Loucy (cell line): ENCODE results near the gene LHX6.

ENCODE experiments used
- H2AFZ ChIP-seq: fragments of 200-600 bp; sonication (generic); 2 replicates; pipeline ENCODE4 v1.6.0; 2016; ENCODE audit warnings: antibody characterized with exemption, mild to moderate bottlenecking, low read length, moderate library complexity
- H3F3A ChIP-seq: fragments of 200-600 bp; 2 replicates; pipeline ENCODE4 v1.6.0; 2016; ENCODE audit warnings: antibody characterized with exemption, low read depth, mild to moderate bottlenecking
- H3K27me3 ChIP-seq: fragments of 200-600 bp; sonication (generic); 2 replicates; pipeline ENCODE4 v1.6.1; 2014; ENCODE audit warnings: low read length, mild to moderate bottlenecking; ENCODE audit not compliant: insufficient read depth, poor library complexity, severe bottlenecking
- H3K36me3 ChIP-seq: fragments of 200-600 bp; sonication (generic); 2 replicates; pipeline ENCODE4 v1.6.1; 2016; ENCODE audit warnings: low read length; ENCODE audit not compliant: insufficient read depth
- H3K4me1 ChIP-seq: fragments of 200-600 bp; sonication (generic); 2 replicates; pipeline ENCODE4 v1.5.1; 2014; ENCODE audit warnings: low read length, mild to moderate bottlenecking; ENCODE audit not compliant: insufficient read depth, poor library complexity, severe bottlenecking
- H3K4me2 ChIP-seq: fragments of 200-600 bp; sonication (generic); 2 replicates; pipeline ENCODE4 v1.6.0; 2014; ENCODE audit warnings: antibody characterized with exemption, low read length, low read depth, mild to moderate bottlenecking; ENCODE audit not compliant: poor library complexity, severe bottlenecking
- H3K4me3 ChIP-seq: fragments of 200-600 bp; sonication (generic); 2 replicates; pipeline ENCODE4 v1.5.1; 2014; ENCODE audit warnings: low read length, mild to moderate bottlenecking, mixed read lengths; ENCODE audit not compliant: poor library complexity, severe bottlenecking
- H3K79me2 ChIP-seq: fragments of 200-600 bp; sonication (generic); 2 replicates; pipeline ENCODE4 v1.6.1; 2014; ENCODE audit warnings: low read length; ENCODE audit not compliant: insufficient read depth
- H3K9ac ChIP-seq: fragments of 200-600 bp; sonication (generic); 2 replicates; pipeline ENCODE4 v1.6.0; 2014; ENCODE audit warnings: mild to moderate bottlenecking, low read depth, low read length, moderate library complexity; ENCODE audit not compliant: poor library complexity, severe bottlenecking
- H3K9me2 ChIP-seq: fragments of 200-600 bp; sonication (generic); replicated peaks from 2 replicates; pipeline ENCODE4 v1.6.1; 2016; ENCODE audit warnings: low read depth, low read length, mixed read lengths
- H3K9me3 ChIP-seq: fragments of 200-600 bp; sonication (generic); 2 replicates; pipeline ENCODE4 v1.6.1; 2014; ENCODE audit warnings: mild to moderate bottlenecking, antibody characterized with exemption, low read length, low read depth; ENCODE audit not compliant: insufficient read depth
- H4K20me1 ChIP-seq: fragments of 200-600 bp; sonication (generic); 2 replicates; pipeline ENCODE4 v1.6.0; 2014; ENCODE audit warnings: antibody characterized with exemption, low read length, mild to moderate bottlenecking; ENCODE audit not compliant: insufficient read depth, poor library complexity, severe bottlenecking
- EZH2phosphoT487 ChIP-seq: fragments of 200-600 bp; IDR thresholded peaks from 2 replicates; pipeline ENCODE4 v1.6.1; 2018; ENCODE audit warnings: antibody characterized with exemption, mild to moderate bottlenecking, moderate library complexity, borderline replicate concordance
- TF ChIP-seq, protein P1 (sequence below): fragments of 200-600 bp; sonication (generic); conservative IDR thresholded peaks from 2 replicates; pipeline ENCODE4 v1.5.1; 2014; ENCODE audit warnings: mild to moderate bottlenecking, antibody characterized with exemption, low read length

LHX6 gene

DNA sequence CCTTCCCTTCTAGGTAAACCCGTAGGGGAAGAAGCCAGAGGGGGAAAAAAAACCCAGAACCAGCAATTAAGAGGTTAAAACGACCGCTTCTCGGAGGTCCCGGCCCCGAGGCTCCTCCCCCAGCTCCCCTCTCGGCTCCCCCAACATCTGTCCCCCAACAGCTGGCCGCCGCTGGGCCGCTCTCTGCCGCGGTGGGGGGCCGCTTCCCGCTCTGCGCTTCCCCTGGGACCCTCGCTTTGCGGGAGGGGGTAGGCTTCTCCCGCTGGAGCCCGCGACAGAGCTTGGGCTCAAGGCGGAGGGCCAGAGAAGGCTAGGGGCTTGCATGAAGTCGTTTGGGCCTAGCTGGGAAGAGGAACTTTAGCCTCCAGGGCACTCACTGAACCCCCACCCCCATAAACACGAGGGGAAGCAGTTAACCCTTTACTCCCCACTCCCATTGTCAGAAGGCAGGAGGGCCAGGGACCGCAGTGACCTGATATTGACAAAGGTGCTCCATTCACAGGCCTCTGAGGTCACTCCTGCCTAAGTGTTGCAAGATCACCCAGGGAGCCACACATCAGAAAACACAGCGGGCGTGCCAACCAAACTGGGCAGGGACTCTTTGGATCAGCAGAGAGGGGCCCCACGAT lies 7.5 kb downstream of the LHX6 start:
- no peaks in the 10 kb centered on the region for H3K9me3 ChIP-seq
- TF ChIP-seq EZH2phosphoT487, result no peak
- TF ChIP-seq, protein P1, sequence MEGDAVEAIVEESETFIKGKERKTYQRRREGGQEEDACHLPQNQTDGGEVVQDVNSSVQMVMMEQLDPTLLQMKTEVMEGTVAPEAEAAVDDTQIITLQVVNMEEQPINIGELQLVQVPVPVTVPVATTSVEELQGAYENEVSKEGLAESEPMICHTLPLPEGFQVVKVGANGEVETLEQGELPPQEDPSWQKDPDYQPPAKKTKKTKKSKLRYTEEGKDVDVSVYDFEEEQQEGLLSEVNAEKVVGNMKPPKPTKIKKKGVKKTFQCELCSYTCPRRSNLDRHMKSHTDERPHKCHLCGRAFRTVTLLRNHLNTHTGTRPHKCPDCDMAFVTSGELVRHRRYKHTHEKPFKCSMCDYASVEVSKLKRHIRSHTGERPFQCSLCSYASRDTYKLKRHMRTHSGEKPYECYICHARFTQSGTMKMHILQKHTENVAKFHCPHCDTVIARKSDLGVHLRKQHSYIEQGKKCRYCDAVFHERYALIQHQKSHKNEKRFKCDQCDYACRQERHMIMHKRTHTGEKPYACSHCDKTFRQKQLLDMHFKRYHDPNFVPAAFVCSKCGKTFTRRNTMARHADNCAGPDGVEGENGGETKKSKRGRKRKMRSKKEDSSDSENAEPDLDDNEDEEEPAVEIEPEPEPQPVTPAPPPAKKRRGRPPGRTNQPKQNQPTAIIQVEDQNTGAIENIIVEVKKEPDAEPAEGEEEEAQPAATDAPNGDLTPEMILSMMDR, result no peak
- no peak overlapping the region for H3K4me3 ChIP-seq
- H3K4me2 ChIP-seq, result no peak overlapping the region
- H3K4me1 ChIP-seq, result peaks cover 14% of the 10 kb centered on the region
- no peaks in the 10 kb centered on the region for H3K79me2 ChIP-seq
- no peak overlapping the region for H2AFZ ChIP-seq
- H3K9me2 ChIP-seq, result no peaks in the 10 kb centered on the region
- H3K9ac ChIP-seq, result no peak overlapping the region
- no peaks in the 10 kb centered on the region for H3F3A ChIP-seq
- no peaks in the 10 kb centered on the region for H3K27me3 ChIP-seq
- H4K20me1 ChIP-seq, result no peaks in the 10 kb centered on the region
- no peaks in the 10 kb centered on the region for H3K36me3 ChIP-seq

DNA sequence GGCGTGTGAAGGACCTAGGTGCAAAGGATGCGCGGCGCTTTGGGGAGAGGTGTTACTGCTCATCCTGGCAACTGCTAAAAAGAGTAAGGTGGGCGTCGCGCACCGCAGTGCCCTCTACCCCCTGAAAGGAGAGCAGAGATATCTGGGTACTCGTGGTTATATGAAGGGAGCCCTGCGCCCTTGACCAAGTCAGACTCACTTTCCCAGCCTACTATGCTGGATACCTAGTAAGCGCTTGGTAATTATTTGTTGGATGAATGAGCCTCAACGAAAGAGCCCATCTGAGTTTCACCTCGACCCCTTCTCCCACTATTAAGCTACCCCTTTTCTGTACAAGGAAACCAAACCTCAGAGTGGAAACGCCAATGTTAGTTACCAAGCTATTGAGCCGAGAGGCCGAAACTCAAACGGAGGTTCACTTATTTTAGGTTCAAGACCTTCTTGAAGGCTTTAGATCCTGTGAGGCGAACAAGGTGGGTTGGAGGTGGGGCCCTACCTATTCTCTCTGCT lies 8.0 kb downstream of the LHX6 start:
- H3K9me2 ChIP-seq, result no peaks in the 10 kb centered on the region
- TF ChIP-seq, protein P1, result no peak
- TF ChIP-seq EZH2phosphoT487, result no peak
- no peaks in the 10 kb centered on the region for H3F3A ChIP-seq
- H3K4me2 ChIP-seq, result no peak overlapping the region
- H4K20me1 ChIP-seq, result no peaks in the 10 kb centered on the region
- H3K27me3 ChIP-seq, result no peaks in the 10 kb centered on the region
- H3K4me1 ChIP-seq, result peaks cover 14% of the 10 kb centered on the region
- H3K9me3 ChIP-seq, result no peaks in the 10 kb centered on the region
- H3K36me3 ChIP-seq, result no peaks in the 10 kb centered on the region
- H3K4me3 ChIP-seq, result no peak overlapping the region
- H3K9ac ChIP-seq, result no peak overlapping the region
- H2AFZ ChIP-seq, result no peak overlapping the region
- H3K79me2 ChIP-seq, result no peaks in the 10 kb centered on the region

DNA sequence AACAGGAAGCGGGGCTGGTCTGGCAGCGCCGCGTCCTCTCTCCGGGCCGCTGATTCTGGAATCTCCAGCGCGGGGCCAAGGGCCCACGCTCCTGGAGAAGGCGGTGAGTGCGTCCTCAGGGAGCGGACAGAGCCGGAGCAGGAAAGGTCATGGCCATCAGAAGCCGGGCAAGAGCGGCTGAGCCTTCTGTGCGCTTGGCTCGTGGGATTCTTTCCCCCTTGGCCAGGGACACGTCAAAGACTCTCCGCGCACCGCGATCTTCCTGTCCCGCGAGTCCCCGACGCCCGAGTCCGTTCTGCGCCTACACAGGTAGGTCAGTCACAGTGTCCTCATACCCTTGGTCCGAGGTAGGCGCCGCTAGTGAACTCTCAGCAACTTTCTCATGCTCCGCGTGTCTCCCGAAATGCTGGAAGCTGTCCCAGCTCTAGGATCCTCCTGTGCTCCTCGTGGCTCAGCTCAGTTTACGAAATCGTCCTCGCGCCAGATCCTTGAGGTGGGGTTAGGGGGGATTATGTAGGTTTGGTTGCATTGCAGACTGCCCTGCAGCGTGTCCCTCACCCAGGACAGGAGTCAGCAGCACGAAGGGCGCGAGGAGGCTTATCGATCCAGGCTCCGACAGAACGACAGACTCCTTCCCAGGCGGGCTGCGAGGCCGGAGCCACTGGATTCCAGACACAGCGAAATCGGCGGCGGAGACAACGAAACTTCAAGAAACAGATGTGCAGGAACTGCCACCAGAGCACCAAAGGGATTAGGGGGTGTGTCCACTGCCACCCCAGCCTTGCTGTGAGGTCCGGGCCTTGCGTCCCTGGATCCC lies 8.7 kb downstream of the LHX6 start:
- Histone ChIP-seq H3K4me2 (no peak overlapping the region), H3K4me3 (no peak overlapping the region), H3K27me3 (no peaks in the 10 kb centered on the region), H3K9ac (no peak overlapping the region), H4K20me1 (no peaks in the 10 kb centered on the region), H3K79me2 (no peaks in the 10 kb centered on the region), H3K9me3 (no peaks in the 10 kb centered on the region), H2AFZ (no peak overlapping the region), H3K9me2 (no peaks in the 10 kb centered on the region), H3F3A (no peaks in the 10 kb centered on the region), H3K4me1 (peaks cover 14% of the 10 kb centered on the region), H3K36me3 (no peaks in the 10 kb centered on the region)
- TF ChIP-seq EZH2phosphoT487, result no peak
- TF ChIP-seq, protein P1, result no peak
